Measurements from ENCODE around the gene VIPR2. TPM values are rescaled to one million over a fixed set of nuclear protein-coding genes. Genes with fewer than 3 reads are reported as not detected.

Gene VIPR2
- total and polyA plus RNA-seq, 2 of the 13 experiments (the other 11 are each of a cell fraction or from before 2014, with no cell fraction given): not detected

DNA sequence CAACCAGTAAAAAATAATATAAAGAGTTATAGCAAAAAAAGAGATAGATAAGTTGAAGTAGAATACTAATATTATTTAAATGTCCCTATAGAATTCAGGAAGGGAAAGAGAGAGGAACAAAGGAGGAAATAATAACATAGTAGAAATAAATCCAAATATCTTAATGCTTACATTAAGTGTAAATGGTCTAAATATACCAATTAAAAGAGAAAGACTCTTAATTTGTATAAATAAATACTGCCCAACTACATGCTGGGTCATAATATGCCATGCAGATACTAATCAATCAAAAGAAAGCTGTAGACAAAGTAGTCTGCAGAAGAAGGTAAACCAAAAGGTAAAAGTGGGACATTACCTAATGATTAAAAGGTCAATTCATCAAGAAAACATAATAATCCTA is 43.3 kb upstream of the VIPR2 start:
- Histone ChIP-seq H3K36me3 (replicated peaks in 1 of 2; ENCODE audit: control insufficient read depth in 1 of 2, insufficient read depth in 2 of 2, low read length in 2 of 2) (no peaks in the 10 kb centered on the region), H3K9me3 (ENCODE audit: low read length) (no peaks in the 10 kb centered on the region; the same call in 1 of the 2 replicates), H3K27ac (ENCODE audit: extremely low read length, insufficient read depth, low read length) (no peak overlapping the region), H3K4me1 (ENCODE audit: insufficient read depth, low read length) (no peaks in the 10 kb centered on the region), H3K79me2 (ENCODE audit: insufficient read depth, low read length) (no peaks in the 10 kb centered on the region), H4K20me1 (ENCODE audit: insufficient read depth, low read length) (no peaks in the 10 kb centered on the region), H3K9ac (ENCODE audit: insufficient read depth, low read depth, low read length) (no peak overlapping the region), H3K27me3 (ENCODE audit: control insufficient read depth in 1 of 2, insufficient read depth in 2 of 2, low read length in 2 of 2) (peaks cover 3 to 27% of the 10 kb centered on the region in 2 experiments; a peak in 3 of 5 replicates), H3K4me2 (ENCODE audit: low read depth, low read length) (no peak overlapping the region), H2AFZ (ENCODE audit: low read length) (no peak overlapping the region), H3K4me3 (replicated peaks in 1 of 3; ENCODE audit: insufficient read depth in 1 of 3, low read depth in 2 of 3, low read length in 3 of 3) (no peak overlapping the region)
- BruUV-seq (replicated peaks): no TSS peak
- DNase-seq (ENCODE audit: low spot score) (no peak), FAIRE-seq (no peak), ATAC-seq (no peak)
- ChIA-PET POLR2A (no interaction called here), CTCF (ENCODE audit: low intra/inter-chr PET ratio, low total read pairs) (no interaction called here)
- in situ Hi-C loops (cut with HindIII; ENCODE audit: extremely low pct_ligation_motif_present, low pct_unique_long_range_greater_than_20kb) (no loop called here), intact Hi-C loops (cut with micrococcal nuclease; ENCODE audit: unreplicated experiment) (no loop called here)
- no peak for TF ChIP-seq RBM39 (IDR thresholded peaks at IDR 0.05; ENCODE audit: low read depth, low read length, poor library complexity, severe bottlenecking)
- no peak for TF ChIP-seq POLR2AphosphoS5 (IDR thresholded peaks at IDR 0.05; ENCODE audit: low read depth, low read length)
- TF ChIP-seq MATR3 (CRISPR knock-in tag; IDR thresholded peaks at IDR 0.05): no peak
- TF ChIP-seq, protein P1, sequence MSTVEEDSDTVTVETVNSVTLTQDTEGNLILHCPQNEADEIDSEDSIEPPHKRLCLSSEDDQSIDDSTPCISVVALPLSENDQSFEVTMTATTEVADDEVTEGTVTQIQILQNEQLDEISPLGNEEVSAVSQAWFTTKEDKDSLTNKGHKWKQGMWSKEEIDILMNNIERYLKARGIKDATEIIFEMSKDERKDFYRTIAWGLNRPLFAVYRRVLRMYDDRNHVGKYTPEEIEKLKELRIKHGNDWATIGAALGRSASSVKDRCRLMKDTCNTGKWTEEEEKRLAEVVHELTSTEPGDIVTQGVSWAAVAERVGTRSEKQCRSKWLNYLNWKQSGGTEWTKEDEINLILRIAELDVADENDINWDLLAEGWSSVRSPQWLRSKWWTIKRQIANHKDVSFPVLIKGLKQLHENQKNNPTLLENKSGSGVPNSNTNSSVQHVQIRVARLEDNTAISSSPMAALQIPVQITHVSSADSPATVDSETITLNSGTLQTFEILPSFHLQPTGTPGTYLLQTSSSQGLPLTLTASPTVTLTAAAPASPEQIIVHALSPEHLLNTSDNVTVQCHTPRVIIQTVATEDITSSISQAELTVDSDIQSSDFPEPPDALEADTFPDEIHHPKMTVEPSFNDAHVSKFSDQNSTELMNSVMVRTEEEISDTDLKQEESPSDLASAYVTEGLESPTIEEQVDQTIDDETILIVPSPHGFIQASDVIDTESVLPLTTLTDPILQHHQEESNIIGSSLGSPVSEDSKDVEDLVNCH (CRISPR knock-in tag; IDR thresholded peaks at IDR 0.05): no peak

DNA sequence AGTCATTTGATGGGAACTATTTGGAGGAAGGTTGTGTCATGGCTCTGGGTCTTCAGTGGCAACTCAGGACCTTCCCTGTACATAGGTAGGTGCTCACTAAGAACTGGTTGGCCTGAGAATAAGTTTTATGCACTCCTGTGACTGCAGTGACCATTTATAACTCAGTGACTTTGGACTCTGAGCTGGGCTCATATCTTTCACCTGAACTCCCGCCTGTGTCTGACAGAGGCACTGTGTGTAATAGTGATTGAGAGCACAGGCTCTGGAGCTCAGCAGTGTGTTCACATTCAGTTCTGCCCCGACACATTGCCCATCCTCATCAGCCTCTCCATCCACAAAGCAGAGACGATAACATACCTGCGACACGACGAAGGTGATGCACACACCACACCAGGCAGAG is 34.6 kb upstream of the VIPR2 start:
- in situ Hi-C loops (cut with HindIII; ENCODE audit: extremely low pct_ligation_motif_present, low pct_unique_long_range_greater_than_20kb): no loop called here
- Histone ChIP-seq H3K27me3 (ENCODE audit: control insufficient read depth in 1 of 2, insufficient read depth in 2 of 2, low read length in 2 of 2) (peaks cover 0 to 24% of the 10 kb centered on the region in 2 experiments; a peak in 3 of 5 replicates), H3K27ac (ENCODE audit: extremely low read length, insufficient read depth, low read length) (no peak overlapping the region), H3K4me1 (ENCODE audit: insufficient read depth, low read length) (no peaks in the 10 kb centered on the region), H4K20me1 (ENCODE audit: insufficient read depth, low read length) (no peaks in the 10 kb centered on the region), H3K4me2 (ENCODE audit: low read depth, low read length) (no peak overlapping the region), H3K4me3 (replicated peaks in 1 of 3; ENCODE audit: insufficient read depth in 1 of 3, low read depth in 2 of 3, low read length in 3 of 3) (no peak overlapping the region), H3K36me3 (replicated peaks in 1 of 2; ENCODE audit: control insufficient read depth in 1 of 2, insufficient read depth in 2 of 2, low read length in 2 of 2) (no peaks in the 10 kb centered on the region), H3K9ac (ENCODE audit: insufficient read depth, low read depth, low read length) (no peak overlapping the region), H3K79me2 (ENCODE audit: insufficient read depth, low read length) (no peaks in the 10 kb centered on the region), H2AFZ (ENCODE audit: low read length) (no peak overlapping the region), H3K9me3 (ENCODE audit: low read length) (no peaks in the 10 kb centered on the region)
- DNase-seq (ENCODE audit: low spot score) (no peak), ATAC-seq (peak; percentile 79), FAIRE-seq (no peak)
- TF ChIP-seq SUZ12 (IDR thresholded peaks at IDR 0.05; ENCODE audit: low read depth, low read length) (no peak), PAF1 (CRISPR knock-in tag; IDR thresholded peaks at IDR 0.05) (no peak), HNF4A (CRISPR knock-in tag; IDR thresholded peaks at IDR 0.05) (peak; percentile 17; the same call in 1 of the 2 replicates)
- TF ChIP-seq, protein P2, sequence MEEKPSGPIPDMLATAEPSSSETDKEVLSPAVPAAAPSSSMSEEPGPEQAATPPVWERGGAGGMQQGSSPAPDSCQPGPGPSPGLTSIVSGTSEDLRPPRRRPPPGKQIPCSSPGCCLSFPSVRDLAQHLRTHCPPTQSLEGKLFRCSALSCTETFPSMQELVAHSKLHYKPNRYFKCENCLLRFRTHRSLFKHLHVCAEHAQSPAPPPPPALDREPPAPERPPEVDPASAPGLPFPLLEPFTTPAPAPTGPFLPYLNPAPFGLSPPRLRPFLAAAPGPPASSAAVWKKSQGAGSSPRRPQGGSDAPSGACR (CRISPR knock-in tag; IDR thresholded peaks at IDR 0.05): no peak
- intact Hi-C loops (cut with micrococcal nuclease; ENCODE audit: unreplicated experiment): no loop called here
- POLR2A ChIA-PET: no interaction called here
- no TSS peak for BruUV-seq (replicated peaks)
- WGBS (ENCODE audit: low lambda C conversion rate): 0% methylated on average over 1 of the region's 6 CpGs
- CTCF ChIA-PET (ENCODE audit: low intra/inter-chr PET ratio, low total read pairs): no interaction called here
